ENCODE results near the gene GRPEL1.
"Not testable (repeated sequence)": the region's sequence is repeated elsewhere in the genome, so short reads cannot be mapped to it uniquely, and the experiment has no call there.

- not testable (repeated sequence) for TF ChIP-seq CTCF (IDR thresholded peaks at IDR 0.05; ENCODE audit: poor library complexity, severe bottlenecking); EP300 (conservative IDR thresholded peaks at IDR 0.05; ENCODE audit: poor library complexity, severe bottlenecking); SMC3 (conservative IDR thresholded peaks at IDR 0.05; ENCODE audit: poor library complexity)
Measured at GRCh38 chr4:7102516-7102909, 34.6 kb upstream of the GRPEL1 start.

Measured in neural cell (in vitro differentiated cells).